Astrocyte (in vitro differentiated cells and primary cell): ENCODE results near the gene TNFSF15.

ENCODE experiments used
- EZH2 ChIP-seq: IDR thresholded peaks from 2 replicates; pipeline ENCODE4 v1.6.1; 2012; ENCODE audit warnings: mild to moderate bottlenecking, low read length, inconsistent platforms; ENCODE audit not compliant: insufficient read depth
- TF ChIP-seq, protein P1 (sequence below): IDR thresholded peaks from 2 replicates; pipeline ENCODE4 v1.5.1; 2011; ENCODE audit warnings: low read depth, mild to moderate bottlenecking, inconsistent platforms, low read length, moderate library complexity; ENCODE audit not compliant: insufficient read depth

GRCh38 chr9:114784721-114785279, 21.0 kb downstream of the TNFSF15 start:
- TF ChIP-seq, protein P1, sequence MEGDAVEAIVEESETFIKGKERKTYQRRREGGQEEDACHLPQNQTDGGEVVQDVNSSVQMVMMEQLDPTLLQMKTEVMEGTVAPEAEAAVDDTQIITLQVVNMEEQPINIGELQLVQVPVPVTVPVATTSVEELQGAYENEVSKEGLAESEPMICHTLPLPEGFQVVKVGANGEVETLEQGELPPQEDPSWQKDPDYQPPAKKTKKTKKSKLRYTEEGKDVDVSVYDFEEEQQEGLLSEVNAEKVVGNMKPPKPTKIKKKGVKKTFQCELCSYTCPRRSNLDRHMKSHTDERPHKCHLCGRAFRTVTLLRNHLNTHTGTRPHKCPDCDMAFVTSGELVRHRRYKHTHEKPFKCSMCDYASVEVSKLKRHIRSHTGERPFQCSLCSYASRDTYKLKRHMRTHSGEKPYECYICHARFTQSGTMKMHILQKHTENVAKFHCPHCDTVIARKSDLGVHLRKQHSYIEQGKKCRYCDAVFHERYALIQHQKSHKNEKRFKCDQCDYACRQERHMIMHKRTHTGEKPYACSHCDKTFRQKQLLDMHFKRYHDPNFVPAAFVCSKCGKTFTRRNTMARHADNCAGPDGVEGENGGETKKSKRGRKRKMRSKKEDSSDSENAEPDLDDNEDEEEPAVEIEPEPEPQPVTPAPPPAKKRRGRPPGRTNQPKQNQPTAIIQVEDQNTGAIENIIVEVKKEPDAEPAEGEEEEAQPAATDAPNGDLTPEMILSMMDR, result no peak
- TF ChIP-seq EZH2, result no peak
